ENCODE data around the gene SST. TPM values are rescaled to one million over a fixed set of nuclear protein-coding genes. Genes with fewer than 3 reads are reported as not detected.

SST gene
- total and polyA plus RNA-seq, 2 of the 4 experiments (the other 2 are of a cell fraction): not detected

DNA sequence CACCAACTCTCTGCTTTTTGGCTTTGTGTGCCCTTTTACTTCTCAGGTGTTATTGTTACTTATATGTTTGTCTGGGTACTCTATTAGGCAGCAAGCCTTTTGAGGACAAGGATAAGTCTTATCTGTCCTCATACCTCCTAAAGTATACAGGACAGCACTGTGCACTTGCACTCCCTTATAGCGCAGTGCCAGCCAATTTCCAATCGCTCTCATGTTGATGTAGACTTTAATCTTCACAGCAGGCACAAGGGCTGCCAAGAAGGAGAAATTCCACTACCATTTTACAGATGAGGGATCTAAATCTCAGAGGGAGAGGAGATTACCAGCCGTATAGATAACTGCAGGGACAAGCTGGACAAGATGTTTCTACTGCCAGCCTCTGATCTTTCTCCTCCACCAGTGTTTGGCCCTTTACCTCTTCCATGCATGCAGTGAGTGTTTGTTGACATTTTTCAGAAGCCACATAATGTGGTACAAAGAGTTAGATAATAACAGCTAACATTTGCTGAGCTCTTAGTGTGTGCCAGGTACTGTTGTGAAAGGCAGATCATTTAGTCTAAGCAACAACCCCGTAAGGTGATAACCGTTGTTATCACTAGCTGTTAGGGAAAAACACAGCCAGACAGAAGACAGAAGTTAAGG is 30.1 kb downstream of the SST start:
- no peak overlapping the region for H2AK5ac ChIP-seq (ENCODE audit: low read depth, low read length)
- no peak overlapping the region for H2BK20ac ChIP-seq (ENCODE audit: low read depth, low read length)
- ATAC-seq (ENCODE audit: low read depth) (no peak), DNase-seq (no peak)
- WGBS, 2 experiments (ENCODE audit: extremely low coverage in 2 of 2, insufficient read length in 1 of 2): no CpG with 5 or more reads among the region's 5 CpGs
- no peak overlapping the region for H2BK120ac ChIP-seq (ENCODE audit: low read depth, low read length)
- no peak overlapping the region for H2BK15ac ChIP-seq (ENCODE audit: low read depth, low read length)
- no peak overlapping the region for H3K18ac ChIP-seq (ENCODE audit: low read depth, low read length)
- H4K5ac ChIP-seq (ENCODE audit: low read depth, low read length): no peak overlapping the region
- no TSS peak for BruUV-seq (replicated peaks)
- dilution Hi-C loops (cut with HindIII; ENCODE audit: low sequenced_read_pairs, unreplicated experiment): no loop called here
- no peak for TF ChIP-seq FOS (IDR thresholded peaks at IDR 0.05; ENCODE audit: low read depth, low read length)
- TF ChIP-seq USF2 (IDR thresholded peaks at IDR 0.05; ENCODE audit: low read depth, low read length): no peak
- H3K4me3 ChIP-seq (ENCODE audit: insufficient read depth, low read depth, low read length): no peak overlapping the region
- no peaks in the 10 kb centered on the region for H3K79me1 ChIP-seq (ENCODE audit: low read depth in 1 of 2, low read length in 2 of 2)
- no peaks in the 10 kb centered on the region for H4K20me1 ChIP-seq (ENCODE audit: insufficient read depth, low read length)
- no peak overlapping the region for H4K91ac ChIP-seq (ENCODE audit: insufficient read depth, low read depth, low read length)
- no peak overlapping the region for H3K9ac ChIP-seq (ENCODE audit: low read depth, low read length)
- no peak overlapping the region for H3K14ac ChIP-seq (replicated peaks; ENCODE audit: low read depth, low read length)
- H3K4me2 ChIP-seq (ENCODE audit: low read depth, low read length): no peak overlapping the region
- H3K9me1 ChIP-seq (ENCODE audit: insufficient read depth, low read length): no peaks in the 10 kb centered on the region
- intact Hi-C loops (cut with micrococcal nuclease): no loop called here
- no peak overlapping the region for H2AK9ac ChIP-seq (replicated peaks; ENCODE audit: low read depth, low read length, poor library complexity)
- no peak overlapping the region for H4K8ac ChIP-seq (ENCODE audit: low read depth in 2 of 2, low read length in 2 of 2)
- H3K4me1 ChIP-seq (ENCODE audit: control insufficient read depth, insufficient read depth, low read length): no peaks in the 10 kb centered on the region
- peaks cover 4% of the 10 kb centered on the region; the same call in 1 of the 2 replicates for H3K27me3 ChIP-seq (ENCODE audit: control insufficient read depth, insufficient read depth, low read length)
- H2BK5ac ChIP-seq (ENCODE audit: low read depth, low read length, poor library complexity, severe bottlenecking): no peak overlapping the region
- H3K4ac ChIP-seq (ENCODE audit: low read depth, low read length): no peak overlapping the region
- no peak overlapping the region for H3K56ac ChIP-seq (ENCODE audit: extremely low read depth, insufficient read depth, low read length)
- H2AFZ ChIP-seq (replicated peaks; ENCODE audit: low read length, poor library complexity): no peak overlapping the region
- ChIA-PET CTCF (no interaction called here), POLR2A (ENCODE audit: unreplicated experiment) (no interaction called here)
- H3K23ac ChIP-seq (ENCODE audit: low read depth, low read length): no peak overlapping the region
- H3K36me3 ChIP-seq (ENCODE audit: control insufficient read depth, insufficient read depth, low read length): no peaks in the 10 kb centered on the region
- in situ Hi-C loops (cut with MboI; ENCODE audit: low sequenced_read_pairs): no loop called here
- no peak overlapping the region for H3K27ac ChIP-seq (ENCODE audit: insufficient read depth, low read length)
- no peaks in the 10 kb centered on the region for H3K9me3 ChIP-seq (ENCODE audit: control insufficient read depth, insufficient read depth, low read length)

All from IMR-90 (cell line).